CD4-positive, alpha-beta T cell treated with Interleukin-6 at 100 ng/mL for 8 hours (primary cell): ENCODE data around the gene GPR162.
"Not testable (repeated sequence)": the region's sequence is repeated elsewhere in the genome, so short reads cannot be mapped to it uniquely, and the experiment has no call there.

Experiments
- DNase-seq: peaks from one replicate; pipeline ENCODE4 v3.0.0-alpha.2; 2020; ENCODE audit warnings: mixed read lengths, low spot score

The GPR162 gene

DNA sequence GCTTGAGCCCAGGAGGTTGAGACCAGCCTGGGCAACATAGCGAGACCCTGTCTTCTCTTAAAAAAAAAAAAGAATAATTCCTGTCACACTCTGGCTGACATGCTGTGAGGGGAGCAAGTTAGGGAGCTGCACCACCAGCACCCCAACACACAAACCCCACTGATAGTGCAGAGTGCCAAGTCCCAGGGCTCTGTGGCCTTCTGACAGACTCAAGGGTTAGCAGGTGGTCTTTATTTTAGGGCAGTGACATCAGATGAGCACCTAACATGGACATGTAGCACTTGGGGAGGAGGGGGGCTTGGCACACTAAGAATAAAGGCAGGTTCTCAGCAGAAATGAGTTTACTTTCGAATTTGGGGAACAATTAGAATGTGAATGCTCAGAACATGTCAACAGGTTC is 37.2 kb downstream of the GPR162 start:
- DNase-seq: no peak

DNA sequence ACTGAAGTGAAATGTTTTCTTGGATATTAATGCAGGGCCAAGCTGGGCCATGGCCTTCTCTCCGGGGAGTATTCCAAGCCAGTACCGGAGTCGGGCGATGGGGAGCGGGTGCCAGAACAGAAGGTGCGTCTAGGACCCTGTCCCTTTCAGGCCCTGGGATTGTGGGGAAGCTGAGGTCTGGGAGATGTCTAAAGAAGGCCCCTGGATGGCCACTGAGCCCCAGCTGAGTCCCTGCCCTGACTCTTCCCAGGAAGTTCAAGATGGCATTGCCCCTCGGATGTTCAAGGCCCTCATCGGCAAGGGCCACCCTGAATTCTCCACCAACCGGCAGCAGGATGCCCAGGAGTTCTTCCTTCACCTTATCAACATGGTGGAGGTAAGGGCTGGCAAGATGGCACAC is 38.5 kb downstream of the GPR162 start:
- DNase-seq: no peak

- no peak for DNase-seq
These were observed 39.3 kb downstream of the GPR162 start for GRCh38 chr12:6860942-6861341.

DNA sequence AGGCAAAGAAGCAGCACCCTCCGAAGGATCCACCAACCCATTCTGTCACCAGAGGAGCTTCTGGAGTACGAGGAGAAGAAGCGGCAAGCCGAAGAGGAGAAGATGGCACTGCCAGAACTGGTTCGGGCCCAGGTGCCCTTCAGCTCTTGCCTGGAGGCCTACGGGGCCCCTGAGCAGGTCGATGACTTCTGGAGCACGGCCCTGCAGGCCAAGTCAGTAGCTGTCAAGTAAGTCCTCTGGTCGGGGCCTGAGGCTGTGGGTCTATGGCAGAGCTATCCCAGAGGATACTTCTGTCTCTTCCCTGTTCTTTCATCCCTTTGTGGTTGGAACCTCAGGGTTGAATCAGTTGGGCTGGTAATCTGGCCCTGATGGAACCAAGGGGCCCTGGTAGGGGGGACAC is 39.8 kb downstream of the GPR162 start:
- DNase-seq: no peak

DNA sequence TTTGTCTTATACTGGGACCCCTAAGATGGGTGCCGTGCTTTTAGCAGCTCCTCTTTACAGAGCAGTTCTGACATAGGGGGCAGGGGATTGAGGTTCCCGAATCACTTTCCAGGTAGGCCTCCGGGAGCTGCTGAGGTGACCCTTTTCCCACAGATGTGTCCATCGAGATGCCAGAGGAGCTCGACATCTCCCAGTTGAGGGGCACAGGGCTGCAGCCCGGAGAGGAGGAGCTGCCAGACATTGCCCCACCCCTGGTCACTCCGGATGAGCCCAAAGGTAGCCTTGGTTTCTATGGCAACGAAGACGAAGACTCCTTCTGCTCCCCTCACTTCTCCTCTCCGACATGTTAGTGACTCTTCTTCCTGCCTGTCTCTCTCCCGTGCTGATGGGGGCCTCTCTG is 41.4 kb downstream of the GPR162 start:
- no peak for DNase-seq

GRCh38 chr12:6863586-6864321 is 42.1 kb downstream of the GPR162 start:
- no peak for DNase-seq

- DNase-seq: not testable (repeated sequence)
These were observed 43.7 kb downstream of the GPR162 start for GRCh38 chr12:6865307-6865706.

DNA sequence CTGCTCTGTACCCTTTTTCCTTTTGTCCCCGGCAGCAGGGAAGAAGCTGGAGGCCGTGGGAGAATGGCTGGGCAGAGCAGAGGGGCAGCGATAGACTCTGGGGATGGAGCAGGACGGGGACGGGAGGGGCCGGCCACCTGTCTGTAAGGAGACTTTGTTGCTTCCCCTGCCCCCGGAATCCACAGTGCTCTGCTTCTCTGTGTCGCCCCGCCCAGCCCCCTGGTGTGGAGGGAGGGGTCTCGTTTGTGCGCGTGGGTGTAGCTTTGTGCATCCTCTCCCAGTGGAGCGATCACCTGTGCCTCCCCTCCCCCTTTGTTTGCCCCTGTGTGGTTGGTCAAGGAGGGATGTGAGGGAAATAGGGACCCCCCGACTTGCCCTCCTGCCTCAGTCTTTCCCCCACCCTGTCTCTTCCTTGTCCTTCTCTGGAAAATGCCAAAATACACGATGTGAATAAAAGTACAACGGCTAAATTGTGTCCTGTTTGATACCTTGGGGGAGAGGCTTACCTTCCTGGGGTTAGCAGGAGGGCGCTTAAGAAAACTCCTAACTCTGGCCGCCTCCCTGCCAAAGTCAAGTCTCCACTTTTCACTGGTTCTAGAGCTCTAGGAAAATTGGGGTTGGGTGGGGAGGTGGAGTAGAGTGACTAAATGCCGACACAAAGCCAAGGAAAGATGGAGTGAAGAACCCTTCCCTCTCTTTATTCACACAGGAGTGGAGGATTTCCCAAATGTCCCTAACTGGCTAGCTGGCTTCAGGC is 44.7 kb downstream of the GPR162 start:
- no peak for DNase-seq

- DNase-seq: no peak
These were observed 45.3 kb downstream of the GPR162 start for GRCh38 chr12:6866920-6867412.

- DNase-seq: peak; percentile 83
These were observed 46.0 kb downstream of the GPR162 start, which contains the start of gene TPI1 for GRCh38 chr12:6867413-6868210. Gene TPI1 (plus strand): TSS chr12:6867531. CDS start chr12:6867567, 36 bp downstream.

DNA sequence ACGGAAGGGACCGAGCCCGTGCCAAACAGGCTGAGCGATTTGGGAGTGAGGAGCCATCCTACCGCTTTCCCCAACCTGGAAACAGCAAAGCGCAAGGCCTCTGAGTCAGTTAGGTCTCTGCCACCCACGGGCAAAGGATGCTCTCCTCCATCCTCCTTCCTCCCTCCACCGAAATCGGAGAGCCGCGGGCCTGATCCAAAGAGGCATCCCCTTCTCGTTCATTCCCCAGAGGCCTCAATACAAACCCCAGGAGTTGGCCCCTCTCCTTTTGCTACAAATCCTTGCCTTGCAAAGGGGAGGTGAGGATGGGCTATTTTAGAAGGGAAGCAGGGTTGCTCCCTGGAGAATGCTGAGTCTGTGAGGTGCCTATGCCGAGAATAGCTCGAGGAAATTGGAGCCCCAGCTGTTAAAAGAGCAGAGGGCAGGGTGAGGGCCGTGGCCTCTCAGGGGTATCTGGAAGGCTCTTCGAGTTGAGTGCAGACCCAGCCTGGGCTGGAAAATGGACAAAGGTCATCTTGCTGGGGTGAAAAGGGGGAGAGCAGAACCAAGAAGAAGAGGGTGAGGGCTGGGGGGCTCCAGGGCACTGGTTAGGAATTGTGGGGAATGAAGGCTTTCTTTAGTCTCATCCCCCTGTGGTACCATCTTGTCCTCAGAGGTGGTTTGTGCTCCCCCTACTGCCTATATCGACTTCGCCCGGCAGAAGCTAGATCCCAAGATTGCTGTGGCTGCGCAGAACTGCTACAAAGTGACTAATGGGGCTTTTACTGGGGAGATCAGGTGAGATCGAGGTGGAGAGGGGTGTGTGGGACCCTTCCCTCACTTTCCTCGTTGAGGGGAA is 46.8 kb downstream of the GPR162 start:
- no peak for DNase-seq

DNA sequence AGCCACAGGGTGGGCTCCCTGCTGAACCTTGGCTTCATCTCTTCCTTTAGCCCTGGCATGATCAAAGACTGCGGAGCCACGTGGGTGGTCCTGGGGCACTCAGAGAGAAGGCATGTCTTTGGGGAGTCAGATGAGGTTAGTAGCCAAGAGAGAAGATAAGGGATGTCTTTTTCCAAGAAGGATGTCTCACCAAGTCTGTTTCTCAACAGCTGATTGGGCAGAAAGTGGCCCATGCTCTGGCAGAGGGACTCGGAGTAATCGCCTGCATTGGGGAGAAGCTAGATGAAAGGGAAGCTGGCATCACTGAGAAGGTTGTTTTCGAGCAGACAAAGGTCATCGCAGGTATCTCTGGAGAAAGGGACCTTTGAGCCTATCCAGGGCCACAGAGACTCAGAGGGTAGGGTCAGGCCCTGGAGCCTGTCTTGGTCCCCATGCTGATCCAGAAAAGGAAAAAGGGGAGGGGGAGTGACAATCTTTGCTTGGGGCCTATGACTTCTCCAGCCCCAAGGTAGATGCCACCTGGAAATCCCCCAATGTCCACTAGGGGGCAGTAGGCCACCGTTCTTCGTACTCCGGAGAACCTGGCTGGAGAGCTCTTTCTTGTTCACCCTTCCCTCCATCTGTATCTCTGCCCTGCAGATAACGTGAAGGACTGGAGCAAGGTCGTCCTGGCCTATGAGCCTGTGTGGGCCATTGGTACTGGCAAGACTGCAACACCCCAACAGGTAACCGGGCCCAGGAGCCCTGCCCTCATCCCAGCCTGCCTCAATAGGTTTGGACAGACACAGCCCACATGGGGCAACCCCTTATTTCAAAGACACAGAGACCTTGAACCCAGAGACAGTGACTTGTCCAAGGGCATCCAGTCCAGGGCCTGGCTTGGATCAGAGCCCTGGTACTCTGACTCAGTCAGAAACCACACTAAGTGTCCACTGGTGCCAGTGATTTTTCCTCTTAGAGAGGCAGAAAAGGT is 47.7 kb downstream of the GPR162 start:
- peak; percentile 84 for DNase-seq

GRCh38 chr12:6870304-6870703 is 48.7 kb downstream of the GPR162 start:
- DNase-seq: not testable (repeated sequence)

DNA sequence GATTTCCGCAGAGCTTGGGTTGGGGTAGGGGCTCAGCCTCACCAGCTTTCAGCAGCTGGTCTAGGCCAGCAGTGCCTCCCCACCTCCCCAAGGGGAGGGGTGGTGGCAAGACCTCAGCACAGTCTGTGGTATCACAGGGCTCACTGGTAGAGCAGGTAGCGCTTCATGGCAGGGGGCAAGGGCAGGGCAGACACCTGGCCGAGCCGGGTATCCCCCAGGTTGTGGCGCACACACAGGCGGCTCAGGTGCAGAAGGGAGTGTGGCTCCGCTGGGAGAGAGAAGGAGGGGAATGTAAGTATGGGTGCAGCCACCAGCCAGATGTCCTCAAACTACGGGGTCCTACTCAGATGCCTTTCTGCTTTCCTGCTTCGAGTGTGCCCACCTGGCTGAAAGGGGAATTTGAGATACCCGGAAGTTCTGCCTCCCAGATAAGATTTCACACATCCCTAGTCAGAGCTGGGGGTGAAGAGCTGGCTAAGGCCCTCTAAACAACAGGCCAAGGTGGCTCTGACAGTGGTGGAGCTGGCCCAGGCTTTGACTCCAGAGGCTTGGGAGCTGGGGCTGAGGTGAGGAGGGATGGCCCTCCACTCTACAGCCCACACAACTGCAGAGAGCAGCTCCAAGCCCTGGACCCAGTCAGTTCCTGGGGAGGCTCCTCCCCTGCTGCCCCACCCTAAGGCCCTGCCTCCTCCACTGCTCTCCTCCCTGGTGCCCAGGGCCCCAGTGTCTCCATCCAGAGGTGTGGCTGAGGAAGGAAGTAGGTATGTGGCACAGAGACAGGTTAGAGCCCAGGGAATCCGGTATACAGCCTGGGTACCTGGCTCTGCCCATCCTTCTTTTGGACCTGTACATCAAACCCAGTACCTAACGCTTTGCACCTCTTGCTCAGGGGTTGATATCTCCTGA is 49.7 kb downstream of the GPR162 start:
- DNase-seq: no peak

- peak; percentile 77 for DNase-seq
These were observed 50.7 kb downstream of the GPR162 start for GRCh38 chr12:6872073-6873048.

GRCh38 chr12:6873094-6874014 is 51.7 kb downstream of the GPR162 start, which contains the start of gene SPSB2:
Gene SPSB2 (minus strand): TSS chr12:6873303. CDS start chr12:6872901, 402 bp downstream.
- DNase-seq: peak; percentile 98

DNA sequence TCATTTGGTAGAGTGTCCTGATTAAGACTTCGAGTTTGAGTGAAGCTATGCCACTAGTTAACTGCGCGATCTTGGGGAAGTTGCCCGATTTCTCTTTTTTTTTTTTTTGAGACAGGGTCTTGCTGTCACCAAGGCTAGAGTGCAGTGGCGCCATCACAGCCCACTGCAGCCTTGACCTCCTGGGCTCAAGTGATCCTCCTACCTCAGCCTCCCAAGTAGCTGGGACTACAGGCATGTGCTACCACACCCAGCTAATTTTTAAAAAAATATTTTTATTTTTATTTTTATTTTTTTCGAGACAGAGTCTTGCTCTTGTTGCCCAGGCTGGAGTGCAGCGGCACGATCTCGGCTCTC is 52.4 kb downstream of the GPR162 start:
- not testable (repeated sequence) for DNase-seq
